Eye (tissue), 1 donor: ENCODE measurements around the gene CALM1.
"Not testable (repeated sequence)": the region's sequence is repeated elsewhere in the genome, so short reads cannot be mapped to it uniquely, and the experiment has no call there.

ENCODE experiments used
- DNase-seq: peaks from one replicate; pipeline ENCODE4 v3.0.0-alpha.2; 2015

Gene CALM1

GRCh38 chr14:90383731-90384542 is 12.9 kb upstream of the CALM1 start:
- peak; percentile 89 for DNase-seq

GRCh38 chr14:90384543-90384911 is 12.3 kb upstream of the CALM1 start:
- DNase-seq: no peak

- DNase-seq: no peak
Measured at GRCh38 chr14:90386321-90386720, 10.5 kb upstream of the CALM1 start.

- no peak for DNase-seq
Measured at GRCh38 chr14:90387206-90387760, 9.5 kb upstream of the CALM1 start.

GRCh38 chr14:90388437-90388836 is 8.4 kb upstream of the CALM1 start:
- DNase-seq: no peak

GRCh38 chr14:90388982-90389381 is 7.8 kb upstream of the CALM1 start:
- no peak for DNase-seq

- no peak for DNase-seq
Measured at GRCh38 chr14:90393966-90394365, 2.9 kb upstream of the CALM1 start.

- not testable (repeated sequence) for DNase-seq
Measured at GRCh38 chr14:90394782-90395181, 2.0 kb upstream of the CALM1 start.

GRCh38 chr14:90397425-90398314 is 841 bp downstream of the CALM1 start:
- DNase-seq: peak; percentile 73

- peak; percentile 81 for DNase-seq
Measured at GRCh38 chr14:90398315-90398839, 1.5 kb downstream of the CALM1 start.

- DNase-seq: peak; percentile 32
Measured at GRCh38 chr14:90398841-90399540, 2.2 kb downstream of the CALM1 start.

GRCh38 chr14:90399541-90400444 is 3.0 kb downstream of the CALM1 start:
- DNase-seq: peak; percentile 97

GRCh38 chr14:90400904-90401561 is 4.2 kb downstream of the CALM1 start:
- no peak for DNase-seq

GRCh38 chr14:90402016-90402415 is 5.2 kb downstream of the CALM1 start:
- no peak for DNase-seq

GRCh38 chr14:90403065-90403464 is 6.2 kb downstream of the CALM1 start:
- DNase-seq: no peak

- DNase-seq: no peak
Measured at GRCh38 chr14:90405101-90405500, 8.3 kb downstream of the CALM1 start.

- DNase-seq: no peak
Measured at GRCh38 chr14:90405755-90406154, 8.9 kb downstream of the CALM1 start.

GRCh38 chr14:90406384-90406798 is 9.6 kb downstream of the CALM1 start:
- DNase-seq: no peak

- no peak for DNase-seq
Measured at GRCh38 chr14:90407230-90407629, 10.4 kb downstream of the CALM1 start.

- DNase-seq: no peak
Measured at GRCh38 chr14:90408713-90409112, 11.9 kb downstream of the CALM1 start.

GRCh38 chr14:90409209-90409730 is 12.4 kb downstream of the CALM1 start:
- DNase-seq: peak; percentile 53
